Measurements from ENCODE around the gene ACTR3.
"Not testable (repeated sequence)": the region's sequence is repeated elsewhere in the genome, so short reads cannot be mapped to it uniquely, and the experiment has no call there.

DNA sequence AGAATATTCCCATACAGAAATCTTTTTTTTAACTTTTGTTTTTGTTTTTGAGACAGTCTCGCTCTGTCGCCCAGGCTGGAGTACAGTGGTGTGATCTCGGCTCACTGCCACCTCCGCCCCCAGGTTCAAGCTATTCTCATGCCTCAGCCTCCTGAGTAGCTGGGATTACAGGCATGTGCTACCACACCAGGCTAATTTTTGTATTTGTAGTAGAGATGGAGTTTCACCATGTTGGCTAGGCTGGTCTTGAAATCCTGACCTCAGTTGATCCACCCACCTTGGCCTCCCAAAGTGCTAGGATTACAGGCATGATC, 46.2 kb upstream of the ACTR3 start:
- TF ChIP-seq, protein P1, sequence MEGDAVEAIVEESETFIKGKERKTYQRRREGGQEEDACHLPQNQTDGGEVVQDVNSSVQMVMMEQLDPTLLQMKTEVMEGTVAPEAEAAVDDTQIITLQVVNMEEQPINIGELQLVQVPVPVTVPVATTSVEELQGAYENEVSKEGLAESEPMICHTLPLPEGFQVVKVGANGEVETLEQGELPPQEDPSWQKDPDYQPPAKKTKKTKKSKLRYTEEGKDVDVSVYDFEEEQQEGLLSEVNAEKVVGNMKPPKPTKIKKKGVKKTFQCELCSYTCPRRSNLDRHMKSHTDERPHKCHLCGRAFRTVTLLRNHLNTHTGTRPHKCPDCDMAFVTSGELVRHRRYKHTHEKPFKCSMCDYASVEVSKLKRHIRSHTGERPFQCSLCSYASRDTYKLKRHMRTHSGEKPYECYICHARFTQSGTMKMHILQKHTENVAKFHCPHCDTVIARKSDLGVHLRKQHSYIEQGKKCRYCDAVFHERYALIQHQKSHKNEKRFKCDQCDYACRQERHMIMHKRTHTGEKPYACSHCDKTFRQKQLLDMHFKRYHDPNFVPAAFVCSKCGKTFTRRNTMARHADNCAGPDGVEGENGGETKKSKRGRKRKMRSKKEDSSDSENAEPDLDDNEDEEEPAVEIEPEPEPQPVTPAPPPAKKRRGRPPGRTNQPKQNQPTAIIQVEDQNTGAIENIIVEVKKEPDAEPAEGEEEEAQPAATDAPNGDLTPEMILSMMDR (IDR thresholded peaks at IDR 0.05; ENCODE audit: insufficient read depth, low read length, poor library complexity, severe bottlenecking): not testable (repeated sequence)
- TF ChIP-seq EZH2phosphoT487 (conservative IDR thresholded peaks at IDR 0.05; ENCODE audit: low read length): not testable (repeated sequence)
